Measurements from ENCODE around the gene PIWIL4. TPM values are rescaled to one million over a fixed set of nuclear protein-coding genes. Genes with fewer than 3 reads are reported as not detected.

The PIWIL4 gene
- total RNA-seq, 2 donors from 2014 or later = 0.82 to 17.2 TPM

GRCh38 chr11:94583213-94583865, 16.2 kb downstream of the PIWIL4 start:
- Histone ChIP-seq H3K4me1 (replicated peaks) (no peaks in the 10 kb centered on the region), H3K4me3 (no peak overlapping the region), H3K27ac (no peak overlapping the region), H3K27me3 (replicated peaks; ENCODE audit: insufficient read depth) (no peaks in the 10 kb centered on the region), H3K36me3 (no peaks in the 10 kb centered on the region), H3K9me3 (no peaks in the 10 kb centered on the region)
- DNase-seq (ENCODE audit: low spot score) = no peak
- intact Hi-C loops (cut with DNase I) = no loop called here
- WGBS = 62% methylated on average over 4 of the region's 4 CpGs
- TF ChIP-seq POLR2A (IDR thresholded peaks at IDR 0.05) (no peak), POLR2AphosphoS5 (IDR thresholded peaks at IDR 0.05) (no peak)
- TF ChIP-seq, protein P1, sequence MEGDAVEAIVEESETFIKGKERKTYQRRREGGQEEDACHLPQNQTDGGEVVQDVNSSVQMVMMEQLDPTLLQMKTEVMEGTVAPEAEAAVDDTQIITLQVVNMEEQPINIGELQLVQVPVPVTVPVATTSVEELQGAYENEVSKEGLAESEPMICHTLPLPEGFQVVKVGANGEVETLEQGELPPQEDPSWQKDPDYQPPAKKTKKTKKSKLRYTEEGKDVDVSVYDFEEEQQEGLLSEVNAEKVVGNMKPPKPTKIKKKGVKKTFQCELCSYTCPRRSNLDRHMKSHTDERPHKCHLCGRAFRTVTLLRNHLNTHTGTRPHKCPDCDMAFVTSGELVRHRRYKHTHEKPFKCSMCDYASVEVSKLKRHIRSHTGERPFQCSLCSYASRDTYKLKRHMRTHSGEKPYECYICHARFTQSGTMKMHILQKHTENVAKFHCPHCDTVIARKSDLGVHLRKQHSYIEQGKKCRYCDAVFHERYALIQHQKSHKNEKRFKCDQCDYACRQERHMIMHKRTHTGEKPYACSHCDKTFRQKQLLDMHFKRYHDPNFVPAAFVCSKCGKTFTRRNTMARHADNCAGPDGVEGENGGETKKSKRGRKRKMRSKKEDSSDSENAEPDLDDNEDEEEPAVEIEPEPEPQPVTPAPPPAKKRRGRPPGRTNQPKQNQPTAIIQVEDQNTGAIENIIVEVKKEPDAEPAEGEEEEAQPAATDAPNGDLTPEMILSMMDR (IDR thresholded peaks at IDR 0.05) = no peak

GRCh38 chr11:94583866-94584500, 16.8 kb downstream of the PIWIL4 start:
- no peaks in the 10 kb centered on the region for H3K36me3 ChIP-seq
- H3K27me3 ChIP-seq (replicated peaks; ENCODE audit: insufficient read depth) = no peaks in the 10 kb centered on the region
- H3K4me1 ChIP-seq (replicated peaks) = no peaks in the 10 kb centered on the region
- intact Hi-C loops (cut with DNase I) = no loop called here
- no peak for DNase-seq (ENCODE audit: low spot score)
- no peak overlapping the region for H3K4me3 ChIP-seq
- no peaks in the 10 kb centered on the region for H3K9me3 ChIP-seq
- TF ChIP-seq POLR2A (IDR thresholded peaks at IDR 0.05) (no peak), POLR2AphosphoS5 (IDR thresholded peaks at IDR 0.05) (no peak)
- TF ChIP-seq, protein P1 (IDR thresholded peaks at IDR 0.05) = no peak
- WGBS = 58% methylated on average over 3 of the region's 3 CpGs
- no peak overlapping the region for H3K27ac ChIP-seq

- Histone ChIP-seq H3K4me3 (no peak overlapping the region), H3K36me3 (no peaks in the 10 kb centered on the region), H3K9me3 (no peaks in the 10 kb centered on the region), H3K4me1 (replicated peaks) (no peaks in the 10 kb centered on the region), H3K27me3 (replicated peaks; ENCODE audit: insufficient read depth) (no peaks in the 10 kb centered on the region), H3K27ac (no peak overlapping the region)
- TF ChIP-seq, protein P1 (IDR thresholded peaks at IDR 0.05) = no peak
- TF ChIP-seq POLR2A (IDR thresholded peaks at IDR 0.05) (no peak), POLR2AphosphoS5 (IDR thresholded peaks at IDR 0.05) (no peak)
- 98% methylated on average over 5 of the region's 5 CpGs for WGBS
- DNase-seq (ENCODE audit: low spot score) = no peak
- intact Hi-C loops (cut with DNase I) = no loop called here
Observed at GRCh38 chr11:94584978-94585377, 17.8 kb downstream of the PIWIL4 start.

DNA sequence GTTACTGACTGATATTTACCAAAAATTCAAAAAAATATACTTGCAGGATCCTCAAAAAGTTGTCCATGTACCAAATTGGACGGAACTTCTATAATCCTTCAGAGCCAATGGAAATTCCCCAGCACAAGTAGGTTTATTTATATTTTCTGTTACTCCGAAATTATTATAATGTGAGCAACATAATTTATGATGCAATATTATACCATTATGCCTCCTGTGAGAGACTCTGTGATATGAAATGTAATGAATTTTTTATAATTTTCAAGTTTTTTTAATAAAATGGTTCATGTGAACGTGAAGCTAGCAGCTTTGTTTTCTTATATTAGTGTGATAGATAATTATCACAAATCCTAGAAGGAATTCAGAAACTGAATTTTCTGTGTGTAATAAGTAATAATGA, 18.2 kb downstream of the PIWIL4 start:
- Histone ChIP-seq H3K4me1 (replicated peaks) (no peaks in the 10 kb centered on the region), H3K36me3 (no peaks in the 10 kb centered on the region), H3K27me3 (replicated peaks; ENCODE audit: insufficient read depth) (no peaks in the 10 kb centered on the region), H3K9me3 (no peaks in the 10 kb centered on the region), H3K4me3 (no peak overlapping the region), H3K27ac (no peak overlapping the region)
- no peak for DNase-seq (ENCODE audit: low spot score)
- intact Hi-C loops (cut with DNase I) = no loop called here
- TF ChIP-seq, protein P1 (IDR thresholded peaks at IDR 0.05) = no peak
- TF ChIP-seq POLR2AphosphoS5 (IDR thresholded peaks at IDR 0.05) (no peak), POLR2A (IDR thresholded peaks at IDR 0.05) (no peak)
- 88% methylated on average over 3 of the region's 3 CpGs for WGBS

- 53% methylated on average over 5 of the region's 5 CpGs for WGBS
- Histone ChIP-seq H3K4me1 (replicated peaks) (no peaks in the 10 kb centered on the region), H3K4me3 (no peak overlapping the region), H3K27ac (no peak overlapping the region), H3K36me3 (no peaks in the 10 kb centered on the region), H3K27me3 (replicated peaks; ENCODE audit: insufficient read depth) (no peaks in the 10 kb centered on the region), H3K9me3 (no peaks in the 10 kb centered on the region)
- DNase-seq (ENCODE audit: low spot score) = no peak
- TF ChIP-seq POLR2AphosphoS5 (IDR thresholded peaks at IDR 0.05) (no peak), POLR2A (IDR thresholded peaks at IDR 0.05) (no peak)
- TF ChIP-seq, protein P1 (IDR thresholded peaks at IDR 0.05) = no peak
- intact Hi-C loops (cut with DNase I) = no loop called here
Observed at GRCh38 chr11:94586546-94586945, 19.4 kb downstream of the PIWIL4 start.
